ENCODE data around the gene STIM2. TPM values are rescaled to one million over a fixed set of nuclear protein-coding genes. Genes with fewer than 3 reads are reported as not detected.

Gene STIM2
- total RNA-seq, 2 donors from 2014 or later, result 9.2 to 10.5 TPM

GRCh38 chr4:26978387-26979053 lies 117.9 kb downstream of the STIM2 start:
- DNase-seq (ENCODE audit: low spot score), result no peak
- Histone ChIP-seq H3K27me3 (no peaks in the 10 kb centered on the region), H3K4me1 (no peaks in the 10 kb centered on the region), H3K27ac (no peak overlapping the region), H3K4me3 (no peak overlapping the region), H3K36me3 (no peaks in the 10 kb centered on the region), H3K9me3 (no peaks in the 10 kb centered on the region)
- no peak for TF ChIP-seq CTCF (IDR thresholded peaks at IDR 0.05)

- H3K27ac ChIP-seq, result no peak overlapping the region
- no peaks in the 10 kb centered on the region for H3K27me3 ChIP-seq
- H3K36me3 ChIP-seq, result no peaks in the 10 kb centered on the region
- H3K9me3 ChIP-seq, result no peaks in the 10 kb centered on the region
- no peak overlapping the region for H3K4me3 ChIP-seq
- no peak for TF ChIP-seq CTCF (IDR thresholded peaks at IDR 0.05)
- DNase-seq (ENCODE audit: low spot score), result no peak
- H3K4me1 ChIP-seq, result peaks cover 0 to 8% of the 10 kb centered on the region in 2 donors
These were observed 124.3 kb downstream of the STIM2 start for GRCh38 chr4:26984896-26985295.

- DNase-seq (ENCODE audit: low spot score), result no peak
- Histone ChIP-seq H3K9me3 (no peaks in the 10 kb centered on the region), H3K4me3 (no peak overlapping the region), H3K4me1 (peaks cover 0 to 8% of the 10 kb centered on the region in 2 donors), H3K36me3 (no peaks in the 10 kb centered on the region), H3K27me3 (no peaks in the 10 kb centered on the region), H3K27ac (no peak overlapping the region)
- no peak for TF ChIP-seq CTCF (IDR thresholded peaks at IDR 0.05)
These were observed 125.2 kb downstream of the STIM2 start for GRCh38 chr4:26985873-26986272.

- no peak for DNase-seq (ENCODE audit: low spot score)
- Histone ChIP-seq H3K36me3 (no peaks in the 10 kb centered on the region), H3K4me3 (no peak overlapping the region), H3K27ac (no peak overlapping the region), H3K4me1 (peaks cover 0 to 9% of the 10 kb centered on the region in 2 donors), H3K9me3 (no peaks in the 10 kb centered on the region), H3K27me3 (no peaks in the 10 kb centered on the region)
- TF ChIP-seq CTCF (IDR thresholded peaks at IDR 0.05), result no peak
These were observed 126.5 kb downstream of the STIM2 start for GRCh38 chr4:26987191-26987590.

GRCh38 chr4:26991057-26991456 lies 130.4 kb downstream of the STIM2 start:
- H3K4me3 ChIP-seq, result no peak overlapping the region
- no peak for TF ChIP-seq CTCF (IDR thresholded peaks at IDR 0.05)
- no peaks in the 10 kb centered on the region for H3K36me3 ChIP-seq
- DNase-seq (ENCODE audit: low spot score), result no peak
- no peak overlapping the region for H3K27ac ChIP-seq
- peaks cover 0 to 34% of the 10 kb centered on the region in 2 donors for H3K4me1 ChIP-seq
- H3K27me3 ChIP-seq, result no peaks in the 10 kb centered on the region
- no peaks in the 10 kb centered on the region for H3K9me3 ChIP-seq
